Neural progenitor cell (in vitro differentiated cells): ENCODE data around the gene PLBD1.

ENCODE experiments used
- EZH2 ChIP-seq: fragments of 200-600 bp; sonication (generic); IDR thresholded peaks from 2 replicates; pipeline ENCODE4 v1.6.1; 2017; ENCODE audit warnings: antibody characterized with exemption, mild to moderate bottlenecking, moderate library complexity
- TF ChIP-seq, protein P1 (sequence below): fragments of 200-600 bp; sonication (generic); IDR thresholded peaks from 2 replicates; pipeline ENCODE4 v1.5.1; 2017; ENCODE audit warnings: antibody characterized with exemption, mild to moderate bottlenecking

DNA sequence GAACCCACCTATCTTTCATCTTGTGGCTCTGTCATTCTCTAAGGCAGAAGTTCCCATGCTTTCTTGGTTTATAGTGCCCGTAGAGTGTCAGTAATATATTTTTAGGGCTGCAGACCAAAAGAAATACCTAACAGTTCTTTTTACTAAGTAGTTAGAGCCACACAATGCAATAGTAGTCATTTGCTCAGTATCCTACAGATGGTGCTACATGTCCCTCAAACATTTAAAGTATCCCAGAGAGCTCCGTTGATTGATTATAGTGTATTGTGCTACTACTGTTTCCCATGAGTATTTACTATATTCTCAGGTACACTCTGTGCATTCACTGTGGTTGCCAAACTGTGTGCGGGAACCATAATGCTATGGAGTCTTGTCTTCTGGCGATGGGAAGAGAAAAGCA lies 4.7 kb upstream of the PLBD1 start:
- no peak for TF ChIP-seq EZH2
- TF ChIP-seq, protein P1, sequence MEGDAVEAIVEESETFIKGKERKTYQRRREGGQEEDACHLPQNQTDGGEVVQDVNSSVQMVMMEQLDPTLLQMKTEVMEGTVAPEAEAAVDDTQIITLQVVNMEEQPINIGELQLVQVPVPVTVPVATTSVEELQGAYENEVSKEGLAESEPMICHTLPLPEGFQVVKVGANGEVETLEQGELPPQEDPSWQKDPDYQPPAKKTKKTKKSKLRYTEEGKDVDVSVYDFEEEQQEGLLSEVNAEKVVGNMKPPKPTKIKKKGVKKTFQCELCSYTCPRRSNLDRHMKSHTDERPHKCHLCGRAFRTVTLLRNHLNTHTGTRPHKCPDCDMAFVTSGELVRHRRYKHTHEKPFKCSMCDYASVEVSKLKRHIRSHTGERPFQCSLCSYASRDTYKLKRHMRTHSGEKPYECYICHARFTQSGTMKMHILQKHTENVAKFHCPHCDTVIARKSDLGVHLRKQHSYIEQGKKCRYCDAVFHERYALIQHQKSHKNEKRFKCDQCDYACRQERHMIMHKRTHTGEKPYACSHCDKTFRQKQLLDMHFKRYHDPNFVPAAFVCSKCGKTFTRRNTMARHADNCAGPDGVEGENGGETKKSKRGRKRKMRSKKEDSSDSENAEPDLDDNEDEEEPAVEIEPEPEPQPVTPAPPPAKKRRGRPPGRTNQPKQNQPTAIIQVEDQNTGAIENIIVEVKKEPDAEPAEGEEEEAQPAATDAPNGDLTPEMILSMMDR = no peak
